Measurements from ENCODE around the gene FOXQ1.

The FOXQ1 gene

DNA sequence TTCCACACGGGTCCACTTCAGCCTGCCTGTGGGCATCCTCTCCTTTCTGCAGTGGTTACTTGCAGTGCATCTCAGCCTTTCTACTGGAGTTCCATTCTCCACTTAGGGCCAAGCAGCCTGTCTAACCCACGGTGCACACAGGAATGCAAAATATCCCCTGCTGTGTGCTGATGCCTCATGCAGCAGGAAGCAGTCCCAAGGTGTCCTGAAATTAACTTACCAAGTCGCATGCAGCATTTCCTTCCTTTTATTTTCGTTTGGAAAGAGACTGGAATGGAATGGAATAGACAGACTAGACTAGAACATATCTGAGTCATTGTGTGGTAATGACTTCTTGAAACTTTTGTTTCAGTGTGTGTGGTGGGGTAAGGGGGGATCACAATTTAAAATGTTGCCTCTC lies 25.9 kb upstream of the FOXQ1 start:
- Histone ChIP-seq H4K20me1 (no peaks in the 10 kb centered on the region), H3K4me3 (no peak overlapping the region), H3K27ac (peak overlapping the region in 6 of 11 experiments; percentile 40 to 85 (median 78); a peak in 10 of 22 replicates), H3K9ac (peak overlapping the region in 1 of 11 experiments; percentile 61; a peak in 1 of 22 replicates), H3K4me2 (peak overlapping the region in 5 of 11 experiments; percentile 39 to 83 (median 67); a peak in 9 of 22 replicates), H3K27me3 (no peaks in the 10 kb centered on the region), H3K9me3 (replicated peaks in 1 of 11) (peaks cover 0 to 8% (median 0%) of the 10 kb centered on the region in 11 experiments; a peak in 1 of 22 replicates), H3K36me3 (no peaks in the 10 kb centered on the region), H3K4me1 (peaks cover 0 to 69% (median 12%) of the 10 kb centered on the region in 10 experiments; a peak in 10 of 20 replicates)
- no peak for TF ChIP-seq Cebpa-rat (IDR thresholded peaks at IDR 0.05)

DNA sequence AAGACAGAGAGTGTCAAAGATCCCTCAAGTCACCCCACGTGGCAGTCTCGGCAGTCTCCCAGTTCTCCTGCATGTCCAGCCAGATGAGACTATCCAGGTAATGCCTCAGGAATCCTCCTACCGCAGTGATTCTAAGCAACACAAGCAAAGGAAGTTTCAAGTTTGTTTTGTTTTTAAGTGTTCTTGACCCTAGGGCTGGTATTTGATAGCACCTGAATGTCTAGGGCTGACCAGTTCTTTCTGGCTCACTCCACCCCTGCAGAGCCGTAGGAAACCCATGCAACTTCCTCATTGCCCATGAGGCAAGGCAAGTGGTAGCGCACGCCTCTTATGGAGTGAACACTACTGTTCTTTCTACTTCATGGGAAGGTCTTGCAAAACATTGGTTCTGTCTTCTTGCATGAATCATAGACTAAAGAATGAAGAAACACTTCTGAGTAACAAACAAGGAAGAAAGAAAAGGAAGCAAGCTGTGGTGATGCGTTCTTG lies 24.8 kb upstream of the FOXQ1 start:
- Histone ChIP-seq H4K20me1 (no peaks in the 10 kb centered on the region), H3K9me3 (replicated peaks in 1 of 11) (peaks cover 0 to 8% (median 0%) of the 10 kb centered on the region in 11 experiments; a peak in 1 of 22 replicates), H3K9ac (peak overlapping the region in 5 of 11 experiments; percentile 42 to 61 (median 45); a peak in 7 of 22 replicates), H3K27me3 (no peaks in the 10 kb centered on the region; a peak in 1 of 22 replicates), H3K36me3 (no peaks in the 10 kb centered on the region), H3K4me2 (peak overlapping the region in 6 of 11 experiments; percentile 5 to 83 (median 56); a peak in 10 of 22 replicates), H3K4me3 (no peak overlapping the region), H3K27ac (peak overlapping the region in 8 of 11 experiments; percentile 28 to 85 (median 75); a peak in 13 of 22 replicates), H3K4me1 (peaks cover 0 to 70% (median 12%) of the 10 kb centered on the region in 10 experiments; a peak in 10 of 20 replicates)
- TF ChIP-seq Cebpa-rat (IDR thresholded peaks at IDR 0.05) = peak in 7 of 11 experiments; percentile 19 to 92 (median 78); a peak in 12 of 22 replicates

GRCh38 chr6:1290086-1290485 lies 21.8 kb upstream of the FOXQ1 start:
- no peaks in the 10 kb centered on the region for H4K20me1 ChIP-seq
- no peak for TF ChIP-seq Cebpa-rat (IDR thresholded peaks at IDR 0.05)
- no peak overlapping the region for H3K9ac ChIP-seq
- peak overlapping the region in 2 of 11 experiments; percentile 25 to 58; a peak in 2 of 22 replicates for H3K4me2 ChIP-seq
- H3K4me1 ChIP-seq = peaks cover 0 to 67% (median 12%) of the 10 kb centered on the region in 10 experiments; a peak in 10 of 20 replicates
- H3K4me3 ChIP-seq = no peak overlapping the region
- no peaks in the 10 kb centered on the region; a peak in 1 of 22 replicates for H3K27me3 ChIP-seq
- H3K27ac ChIP-seq = no peak overlapping the region
- H3K36me3 ChIP-seq = no peaks in the 10 kb centered on the region
- peaks cover 0 to 8% (median 0%) of the 10 kb centered on the region in 11 experiments; a peak in 4 of 22 replicates for H3K9me3 ChIP-seq (replicated peaks in 1 of 11)

GRCh38 chr6:1290805-1291204 lies 21.1 kb upstream of the FOXQ1 start:
- H3K36me3 ChIP-seq = no peaks in the 10 kb centered on the region
- no peak overlapping the region for H3K9ac ChIP-seq
- H3K4me3 ChIP-seq = no peak overlapping the region
- peak overlapping the region in 1 of 11 experiments; percentile 2; a peak in 1 of 22 replicates for H3K4me2 ChIP-seq
- H3K27me3 ChIP-seq = no peaks in the 10 kb centered on the region; a peak in 1 of 22 replicates
- H3K4me1 ChIP-seq = peaks cover 0 to 60% (median 10%) of the 10 kb centered on the region in 10 experiments; a peak in 10 of 20 replicates
- no peaks in the 10 kb centered on the region for H4K20me1 ChIP-seq
- no peak for TF ChIP-seq Cebpa-rat (IDR thresholded peaks at IDR 0.05)
- H3K27ac ChIP-seq = no peak overlapping the region
- H3K9me3 ChIP-seq (replicated peaks in 1 of 11) = peaks cover 0 to 8% (median 0%) of the 10 kb centered on the region in 11 experiments; a peak in 4 of 22 replicates

- Histone ChIP-seq H3K9me3 (replicated peaks in 1 of 11) (peaks cover 0 to 8% (median 0%) of the 10 kb centered on the region in 11 experiments; a peak in 4 of 22 replicates), H3K4me3 (no peak overlapping the region), H3K27ac (no peak overlapping the region), H3K9ac (no peak overlapping the region), H3K27me3 (no peaks in the 10 kb centered on the region; a peak in 1 of 22 replicates), H3K36me3 (no peaks in the 10 kb centered on the region), H3K4me2 (no peak overlapping the region), H4K20me1 (no peaks in the 10 kb centered on the region), H3K4me1 (peaks cover 0 to 54% (median 7%) of the 10 kb centered on the region in 10 experiments; a peak in 9 of 20 replicates)
- TF ChIP-seq Cebpa-rat (IDR thresholded peaks at IDR 0.05) = no peak
These were observed 20.5 kb upstream of the FOXQ1 start for GRCh38 chr6:1291381-1291780.

DNA sequence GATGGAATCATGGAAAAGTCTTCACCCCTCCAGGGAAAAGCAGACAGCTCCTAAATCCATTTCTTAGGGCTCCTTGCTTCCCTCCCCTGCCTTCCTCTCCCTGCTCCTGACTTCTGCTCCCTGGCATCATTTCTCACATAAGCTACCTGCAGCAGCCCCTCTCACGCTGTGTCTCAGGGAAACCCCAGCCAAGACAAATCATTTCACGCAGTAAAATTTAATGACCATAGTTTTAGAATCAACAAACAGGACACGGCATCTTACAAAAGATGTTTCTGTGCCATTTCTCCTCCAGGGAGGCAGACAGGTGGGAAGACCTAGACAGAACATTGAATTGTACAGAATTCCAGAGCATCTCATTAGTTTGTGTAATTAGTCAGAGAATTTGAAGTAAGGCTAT lies 16.5 kb upstream of the FOXQ1 start:
- Histone ChIP-seq H3K27ac (no peak overlapping the region), H3K36me3 (no peaks in the 10 kb centered on the region), H3K4me2 (no peak overlapping the region), H3K27me3 (no peaks in the 10 kb centered on the region; a peak in 1 of 22 replicates), H3K9ac (no peak overlapping the region), H3K9me3 (replicated peaks in 1 of 11) (peaks cover 0 to 8% (median 0%) of the 10 kb centered on the region in 11 experiments; a peak in 3 of 22 replicates), H3K4me1 (peaks cover 0 to 14% (median 0%) of the 10 kb centered on the region in 10 experiments; a peak in 4 of 20 replicates), H3K4me3 (no peak overlapping the region), H4K20me1 (no peaks in the 10 kb centered on the region)
- no peak for TF ChIP-seq Cebpa-rat (IDR thresholded peaks at IDR 0.05)

- H3K36me3 ChIP-seq = no peaks in the 10 kb centered on the region
- no peaks in the 10 kb centered on the region for H4K20me1 ChIP-seq
- H3K4me3 ChIP-seq = no peak overlapping the region
- 0 out of 20 replicates have a peak, but pooled peaks cover 0 to 8% (median 0%) of the 10 kb centered on the region in 10 experiments for H3K4me1 ChIP-seq
- H3K4me2 ChIP-seq = no peak overlapping the region
- no peaks in the 10 kb centered on the region; a peak in 1 of 22 replicates for H3K27me3 ChIP-seq
- H3K27ac ChIP-seq = no peak overlapping the region
- no peak for TF ChIP-seq Cebpa-rat (IDR thresholded peaks at IDR 0.05)
- no peak overlapping the region for H3K9ac ChIP-seq
- H3K9me3 ChIP-seq (replicated peaks in 1 of 11) = peaks cover 0 to 8% (median 1%) of the 10 kb centered on the region in 11 experiments; a peak in 4 of 22 replicates
These were observed 15.8 kb upstream of the FOXQ1 start for GRCh38 chr6:1296079-1296478.

DNA sequence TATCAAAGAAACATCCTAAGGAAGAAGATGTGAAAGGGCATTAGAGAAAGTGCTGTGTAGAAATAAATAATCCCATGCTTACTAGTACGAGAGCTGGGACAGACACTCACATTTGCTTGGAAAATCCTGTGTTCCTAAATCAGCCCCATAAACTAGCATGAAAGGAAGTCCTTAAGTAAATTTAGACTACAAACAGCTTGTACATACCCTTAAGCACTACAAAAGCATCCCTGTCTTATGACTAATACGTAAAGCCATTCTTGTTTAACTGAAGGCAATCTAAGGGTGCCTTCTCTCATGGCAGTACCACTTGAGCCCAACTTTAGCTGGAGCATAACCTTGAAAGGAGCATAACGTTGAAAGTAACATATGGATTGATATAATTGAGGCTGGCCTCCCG lies 15.4 kb upstream of the FOXQ1 start:
- TF ChIP-seq Cebpa-rat (IDR thresholded peaks at IDR 0.05) = no peak
- no peaks in the 10 kb centered on the region; a peak in 1 of 22 replicates for H3K27me3 ChIP-seq
- no peaks in the 10 kb centered on the region for H4K20me1 ChIP-seq
- peaks cover 0 to 8% (median 6%) of the 10 kb centered on the region in 11 experiments; a peak in 11 of 22 replicates for H3K9me3 ChIP-seq (replicated peaks in 1 of 11)
- no peak overlapping the region for H3K27ac ChIP-seq
- H3K9ac ChIP-seq = no peak overlapping the region
- no peaks in the 10 kb centered on the region for H3K36me3 ChIP-seq
- H3K4me3 ChIP-seq = no peak overlapping the region
- 0 out of 20 replicates have a peak, but pooled peaks cover 0 to 8% (median 0%) of the 10 kb centered on the region in 10 experiments for H3K4me1 ChIP-seq
- H3K4me2 ChIP-seq = no peak overlapping the region

GRCh38 chr6:1297746-1298145 lies 14.2 kb upstream of the FOXQ1 start:
- Histone ChIP-seq H3K4me3 (no peak overlapping the region), H4K20me1 (no peaks in the 10 kb centered on the region), H3K36me3 (no peaks in the 10 kb centered on the region), H3K4me2 (no peak overlapping the region), H3K4me1 (0 out of 20 replicates have a peak, but pooled peaks cover 0 to 8% (median 0%) of the 10 kb centered on the region in 10 experiments), H3K9ac (no peak overlapping the region), H3K27me3 (no peaks in the 10 kb centered on the region), H3K9me3 (replicated peaks in 1 of 11) (peaks cover 0 to 20% (median 8%) of the 10 kb centered on the region in 11 experiments; a peak in 13 of 22 replicates), H3K27ac (no peak overlapping the region)
- TF ChIP-seq Cebpa-rat (IDR thresholded peaks at IDR 0.05) = no peak
